UCSD-AML1 (cell line): ENCODE results near the gene SLC25A1.
"Not testable (repeated sequence)": the region's sequence is repeated elsewhere in the genome, so short reads cannot be mapped to it uniquely, and the experiment has no call there.

Source experiments
- DNase-seq: peaks from one replicate; lab custom pipeline; 2025; ENCODE audit not compliant: unreplicated experiment; lab: John Stamatoyannopoulos, UW

SLC25A1 gene

GRCh38 chr22:19206287-19206686 is 27.8 kb upstream of the SLC25A1 start:
- no peak for DNase-seq

DNA sequence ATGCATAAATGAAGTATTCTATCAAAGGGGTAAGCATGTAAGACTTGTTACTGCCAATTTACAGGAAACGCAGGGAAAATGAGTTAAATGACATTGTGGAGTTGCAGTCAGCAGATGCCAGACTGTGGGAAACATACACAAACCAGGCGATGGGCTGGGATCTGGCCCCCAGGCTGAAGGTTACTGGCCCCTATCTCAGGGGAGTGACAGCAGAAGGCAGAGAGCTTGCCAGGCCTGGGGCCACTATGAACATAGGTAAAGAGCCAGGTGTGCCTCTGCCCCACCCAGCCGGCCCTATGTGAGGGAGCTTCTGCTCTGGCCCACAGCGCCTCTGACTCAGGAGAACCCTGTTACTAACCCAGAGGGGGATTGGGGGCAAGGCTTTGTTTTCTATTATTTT is 26.1 kb upstream of the SLC25A1 start:
- DNase-seq = no peak

GRCh38 chr22:19203834-19204233 is 25.3 kb upstream of the SLC25A1 start:
- DNase-seq = no peak

GRCh38 chr22:19202799-19203186 is 24.3 kb upstream of the SLC25A1 start:
- not testable (repeated sequence) for DNase-seq

DNA sequence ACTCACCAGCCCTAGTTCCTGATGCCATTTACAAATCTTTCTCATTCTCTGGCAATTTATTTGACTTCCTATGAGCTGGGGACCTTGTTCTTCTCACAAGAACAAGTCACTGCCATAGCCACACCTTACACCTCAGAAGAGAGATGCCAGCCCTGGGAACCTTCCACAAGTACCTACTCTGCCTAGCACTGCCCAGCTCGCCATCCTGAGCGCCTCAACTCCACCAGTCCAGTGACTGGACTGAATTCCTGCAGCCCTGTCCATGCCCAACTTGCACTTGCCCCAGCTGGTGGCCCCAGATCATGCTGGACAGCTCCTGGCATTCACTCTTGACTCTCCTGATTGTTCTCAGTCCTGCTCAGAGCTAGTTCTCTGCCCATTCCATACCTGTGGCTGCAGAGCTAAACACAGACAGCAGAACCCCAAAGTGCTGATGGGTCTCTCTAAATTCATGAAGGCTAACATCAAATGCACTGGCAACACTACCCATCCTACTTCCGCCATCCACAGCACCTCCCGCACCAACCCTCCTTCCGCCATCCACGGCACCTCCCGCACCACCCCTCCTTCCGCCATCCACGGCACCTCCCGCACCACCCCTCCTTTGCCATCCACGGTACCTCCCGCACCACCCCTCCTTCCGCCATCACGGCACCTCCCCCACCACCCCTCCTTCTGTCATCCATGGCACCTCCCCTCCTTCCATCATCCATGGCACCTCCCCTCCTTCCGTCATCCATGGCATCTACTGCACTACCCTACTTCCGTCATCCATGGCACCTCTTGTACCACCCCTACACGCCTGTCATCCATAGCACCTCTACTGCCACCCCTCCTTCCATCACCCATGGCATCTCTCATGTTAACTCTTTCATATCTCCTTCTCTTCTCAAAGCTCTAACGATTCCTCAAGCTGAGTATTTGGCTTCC is 23.6 kb upstream of the SLC25A1 start:
- no peak for DNase-seq

DNA sequence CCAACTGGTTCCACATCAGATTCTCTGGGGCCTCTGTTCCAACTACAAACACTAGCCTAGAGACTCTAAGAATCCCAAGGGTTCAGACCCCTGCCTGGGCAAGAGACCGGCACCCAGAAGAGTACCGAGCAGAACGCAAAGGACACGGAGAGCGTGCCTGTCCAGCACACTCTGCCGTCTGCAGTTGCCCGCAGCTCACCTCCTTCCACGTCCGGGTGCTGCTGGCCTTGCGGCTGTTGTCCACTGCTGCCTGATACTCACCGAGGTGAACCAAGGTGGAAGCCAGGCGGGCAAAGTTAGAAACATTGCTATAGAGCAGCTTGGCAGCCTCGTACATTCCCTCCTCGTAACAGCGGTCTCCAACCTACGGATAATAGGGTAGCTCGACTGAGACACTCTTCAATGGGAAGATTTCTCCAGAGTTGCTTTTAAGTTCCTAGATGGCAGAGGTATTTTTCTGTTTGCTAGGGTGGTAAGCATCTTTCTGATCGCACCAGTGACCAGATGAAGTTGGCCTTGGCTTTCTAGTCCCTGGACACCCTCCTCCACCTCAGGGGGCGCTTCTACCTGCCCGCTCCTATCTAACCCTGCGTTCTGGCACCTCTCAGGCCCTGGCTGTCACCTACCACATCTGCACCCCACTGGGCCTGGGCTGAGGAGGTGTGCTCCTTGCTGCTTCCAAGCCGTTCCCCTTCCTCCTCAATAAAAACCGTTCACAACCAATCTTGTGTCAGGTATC is 22.8 kb upstream of the SLC25A1 start:
- DNase-seq = no peak

GRCh38 chr22:19199479-19199878 is 20.9 kb upstream of the SLC25A1 start:
- no peak for DNase-seq

DNA sequence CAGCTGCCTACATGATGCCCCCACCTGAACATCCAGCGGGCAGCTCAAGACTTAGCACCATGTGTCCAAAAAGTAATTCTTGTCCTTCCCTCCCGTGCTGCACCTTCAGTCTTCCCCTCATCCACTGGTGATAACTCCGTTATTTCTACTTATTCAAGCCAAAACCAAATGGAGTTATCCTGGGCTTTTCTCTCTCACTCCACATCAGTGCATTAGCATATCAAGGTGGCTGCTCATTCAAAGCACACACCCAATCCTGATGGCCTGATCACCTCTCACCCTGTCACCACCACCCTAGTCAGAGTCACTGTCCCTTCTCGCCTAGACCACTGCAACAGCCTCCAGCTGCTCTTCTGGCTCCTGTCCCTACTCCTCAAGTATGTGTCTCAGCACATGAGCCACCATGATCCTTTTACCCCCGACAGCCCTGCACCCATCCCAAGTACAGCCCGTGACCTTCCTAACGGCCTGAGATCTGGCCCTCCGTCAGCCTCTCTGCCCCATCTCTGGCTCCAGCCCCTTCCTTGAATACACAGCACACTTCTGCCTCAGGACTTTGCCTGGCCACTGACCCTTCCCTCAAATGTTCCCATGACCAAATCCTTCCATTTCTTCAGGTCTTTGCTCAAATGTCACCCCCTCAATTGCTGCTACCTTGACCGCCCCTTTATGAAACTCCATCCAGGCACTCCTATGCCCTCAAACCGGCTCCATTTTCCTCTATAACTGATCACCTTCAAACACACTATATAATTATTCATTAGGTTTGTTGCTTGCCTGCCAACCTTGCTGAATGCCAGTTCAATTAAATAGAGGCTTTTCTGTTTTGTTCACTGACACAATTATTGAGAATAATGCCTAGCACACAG is 19.7 kb upstream of the SLC25A1 start:
- no peak for DNase-seq

DNA sequence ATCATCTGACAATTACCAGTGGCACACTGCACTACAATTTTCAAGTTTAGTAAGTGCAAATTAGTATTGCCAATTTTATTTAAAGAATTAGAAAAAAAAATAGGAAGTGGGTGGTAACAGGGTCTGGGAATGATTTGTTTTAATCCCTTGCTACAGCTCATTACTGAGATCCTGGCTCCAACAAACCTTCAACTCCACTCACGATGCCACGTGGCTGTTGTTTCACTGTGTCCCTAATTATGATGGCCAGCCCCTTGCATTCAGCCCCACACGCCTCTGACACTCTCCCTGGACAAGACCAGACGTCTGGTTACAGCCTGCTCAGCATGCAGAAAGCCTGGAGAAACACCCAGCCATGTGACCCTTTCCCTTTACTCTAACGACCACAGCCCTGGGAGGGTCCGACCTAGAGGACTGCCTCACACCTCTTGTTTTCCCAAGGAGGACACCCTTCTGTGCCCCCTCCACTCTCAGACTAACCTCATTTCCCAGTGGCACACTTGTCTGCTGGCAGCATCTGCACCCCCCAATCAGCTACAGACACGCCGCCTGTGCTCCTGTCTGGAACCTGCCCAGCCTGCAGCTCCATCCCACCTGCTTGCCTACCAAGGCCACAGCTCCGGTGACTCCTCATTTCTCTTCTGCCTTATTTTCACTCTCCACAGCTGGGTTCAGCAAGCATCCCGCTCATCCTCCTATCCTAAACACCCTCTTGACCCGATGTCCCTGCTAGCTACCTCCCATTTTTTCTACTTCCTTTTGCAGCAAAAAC is 18.5 kb upstream of the SLC25A1 start:
- DNase-seq = no peak

DNA sequence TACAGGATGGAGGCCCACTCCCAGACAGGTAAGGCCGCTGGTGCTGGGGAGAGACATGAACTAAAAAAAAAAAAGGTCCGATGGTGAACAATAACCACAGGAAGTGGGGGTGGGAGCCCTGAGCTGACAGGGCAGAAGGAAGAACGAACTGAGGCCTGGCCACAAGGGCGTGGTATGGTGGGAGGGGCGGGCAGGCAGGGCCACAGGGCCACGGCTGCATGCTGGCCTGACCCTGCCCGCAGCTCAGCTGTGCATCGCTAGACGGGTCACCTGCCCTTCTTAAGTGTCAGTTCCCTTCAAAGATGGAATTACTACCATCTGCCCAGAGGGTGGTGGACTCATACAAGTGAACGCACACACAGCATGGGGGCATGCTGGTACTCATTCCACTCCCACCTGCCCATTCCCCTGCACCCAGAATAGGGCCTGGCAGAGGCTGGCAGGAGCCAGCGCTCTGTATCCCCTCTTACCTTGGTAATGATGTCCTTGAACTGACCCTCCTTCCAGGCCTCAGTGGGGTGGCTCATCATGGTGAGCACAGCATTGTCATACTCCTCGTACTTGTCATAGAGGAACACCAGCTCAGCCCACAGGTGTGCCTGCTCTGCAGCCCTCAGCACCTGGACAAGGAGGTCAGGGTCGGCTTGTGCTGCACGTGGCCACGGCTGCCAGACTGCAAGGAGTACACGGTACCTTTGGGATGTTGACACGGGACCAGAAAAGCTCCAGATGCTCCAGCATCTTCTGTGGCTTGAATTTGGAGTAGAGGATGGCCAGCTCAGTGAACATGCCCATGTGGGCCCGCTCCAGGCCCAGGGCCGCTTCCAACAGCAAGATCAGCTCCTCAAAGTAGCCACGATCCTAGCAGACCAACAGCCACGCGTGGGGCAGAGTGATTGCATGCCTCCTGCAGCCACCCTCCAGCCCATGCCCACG is 17.5 kb upstream of the SLC25A1 start:
- peak; percentile 45 for DNase-seq

DNA sequence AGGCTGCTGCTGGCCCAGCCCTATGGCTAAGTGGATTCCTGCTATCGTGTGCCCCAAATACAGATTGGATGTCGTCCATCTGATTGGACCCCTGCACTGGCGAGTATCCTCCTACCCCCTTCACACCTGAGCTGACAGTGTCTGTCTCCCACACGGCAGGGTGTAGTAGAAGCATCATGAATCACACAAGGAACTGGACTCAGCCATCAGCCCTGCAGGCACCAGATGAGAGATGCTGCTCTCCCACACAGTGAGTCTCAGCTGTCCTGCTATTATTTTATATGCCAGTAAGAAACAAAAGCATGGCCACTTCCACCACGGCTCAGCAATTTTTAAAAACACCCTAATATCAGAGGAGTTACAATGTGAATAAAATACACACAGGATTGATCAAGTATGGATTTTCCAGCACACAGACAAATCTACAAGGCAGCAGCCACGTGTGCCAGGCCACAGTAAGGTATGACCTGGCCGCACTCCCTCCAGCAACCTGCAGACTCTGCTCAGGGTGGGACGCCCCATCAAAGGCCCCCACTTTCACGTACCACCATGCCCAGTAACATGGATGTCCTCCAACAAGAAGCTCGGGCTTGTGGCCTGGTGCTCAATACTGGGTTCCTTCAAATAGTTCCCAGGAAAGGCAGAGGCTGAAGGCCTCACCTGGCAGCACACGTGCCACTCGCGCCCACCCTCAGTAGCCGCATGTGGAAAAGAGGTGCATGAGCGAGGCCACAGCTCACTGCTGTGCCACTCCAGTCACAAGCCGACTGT is 16.4 kb upstream of the SLC25A1 start:
- DNase-seq = no peak

GRCh38 chr22:19193879-19194278 is 15.3 kb upstream of the SLC25A1 start:
- no peak for DNase-seq

- no peak for DNase-seq
Observed at GRCh38 chr22:19187716-19188563, 9.4 kb upstream of the SLC25A1 start.

GRCh38 chr22:19184276-19184997 is 5.9 kb upstream of the SLC25A1 start:
- no peak for DNase-seq

DNA sequence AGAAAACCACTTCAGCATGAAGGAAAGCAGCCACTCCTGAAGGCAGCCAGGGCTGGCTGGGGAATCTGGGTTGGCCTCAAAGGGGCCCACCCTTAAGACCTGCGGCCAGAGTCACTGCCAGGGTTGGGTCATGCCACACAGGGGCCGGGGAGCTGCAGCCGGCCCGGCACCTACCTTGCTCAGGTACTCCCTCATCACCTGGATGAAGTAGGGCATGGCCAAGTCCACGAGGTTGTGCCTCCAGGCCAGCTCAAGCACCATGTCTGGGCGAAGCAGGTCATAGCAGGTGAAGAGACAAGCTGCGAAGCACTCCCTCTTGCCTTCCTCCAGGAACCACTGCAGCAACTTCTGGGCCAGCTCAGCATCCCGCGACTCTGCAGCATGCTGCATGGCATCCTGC is 4.7 kb upstream of the SLC25A1 start:
- no peak for DNase-seq

GRCh38 chr22:19182472-19183157 is 4.1 kb upstream of the SLC25A1 start:
- no peak for DNase-seq
